ENCODE results near the gene DCLRE1C.
A peak's percentile ranks its signal among the peaks of the same experiment; 100 is the strongest.
"Not testable (repeated sequence)": the region's sequence is repeated elsewhere in the genome, so short reads cannot be mapped to it uniquely, and the experiment has no call there.

Gene DCLRE1C

DNA sequence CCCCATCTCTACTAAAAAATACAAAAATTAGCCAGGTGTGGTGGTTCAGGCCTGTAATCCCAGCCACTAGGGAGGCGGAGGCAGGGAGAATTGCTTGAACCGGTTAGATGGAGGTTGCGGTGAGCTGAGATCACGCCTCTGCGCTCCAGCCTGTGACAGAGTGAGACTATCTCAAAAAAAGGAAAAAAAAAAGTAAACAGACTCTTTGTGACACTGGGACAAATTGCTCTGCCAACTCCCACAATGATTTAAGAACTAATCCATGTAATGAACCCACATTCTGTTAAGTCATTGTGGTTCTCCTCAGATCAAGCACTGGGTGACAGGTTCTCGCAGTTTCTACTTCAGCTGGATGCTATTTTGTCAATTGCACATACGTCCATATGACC, 11.0 kb downstream of the DCLRE1C start:
- DNase-seq = not testable (repeated sequence)

DNA sequence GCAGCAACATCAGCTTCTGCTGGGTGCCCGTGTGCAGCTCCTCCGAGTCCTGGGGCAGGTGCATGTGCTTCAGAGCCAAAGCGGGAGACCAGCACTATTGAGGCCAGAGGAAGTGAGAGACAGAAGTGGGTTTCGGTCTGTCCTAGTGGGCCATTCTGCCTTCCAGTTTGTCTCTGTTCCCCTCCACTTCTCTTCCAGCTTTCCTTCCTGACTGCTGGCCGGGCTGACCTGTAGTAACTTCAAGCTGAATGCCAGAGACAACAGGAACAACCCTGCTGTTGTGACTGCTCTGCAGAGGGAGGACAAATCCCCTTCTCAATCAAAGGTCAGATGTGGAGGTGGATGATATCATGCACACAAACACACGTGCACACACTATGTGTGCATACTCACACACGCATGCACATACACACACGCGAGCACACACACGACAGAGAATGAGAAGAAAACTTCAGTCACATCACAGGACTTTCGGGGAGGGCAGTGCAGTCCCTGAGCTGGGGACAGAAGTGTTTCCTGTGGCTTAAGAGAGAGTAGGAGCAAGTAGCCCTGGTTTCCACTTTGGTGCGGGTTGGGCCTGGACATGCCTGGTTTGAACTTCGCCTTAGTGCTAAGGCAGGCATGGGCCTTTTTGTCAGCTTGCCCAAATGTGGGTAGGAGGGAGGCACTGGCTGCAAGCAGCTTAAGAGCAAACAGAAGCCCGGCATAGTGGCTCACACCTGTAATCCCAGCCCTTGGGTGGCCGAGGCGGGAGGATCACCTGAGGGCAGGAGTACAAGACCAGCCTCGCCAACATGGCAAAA, 11.5 kb downstream of the DCLRE1C start:
- DNase-seq = not testable (repeated sequence)

GRCh38 chr10:14938971-14939370, 14.9 kb downstream of the DCLRE1C start:
- not testable (repeated sequence) for DNase-seq

DNA sequence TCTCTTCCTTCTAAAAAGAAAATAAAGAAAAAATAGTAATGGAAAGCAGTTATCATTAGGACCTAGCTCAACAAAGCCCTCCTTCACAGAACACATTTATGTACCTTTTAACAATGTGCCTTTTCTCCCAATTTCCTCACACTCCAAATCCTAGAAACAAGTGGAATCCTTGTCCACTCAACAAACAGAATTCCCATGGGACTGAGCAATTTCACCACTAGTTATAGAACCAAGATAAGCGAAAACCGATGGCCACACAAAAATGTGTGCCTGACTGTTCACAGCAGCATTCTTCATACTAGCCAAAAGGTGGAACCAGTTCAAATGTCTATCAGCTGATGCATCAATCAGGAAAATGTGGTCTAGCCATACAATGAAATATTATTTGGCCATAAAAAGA, 17.3 kb downstream of the DCLRE1C start:
- DNase-seq = no peak

DNA sequence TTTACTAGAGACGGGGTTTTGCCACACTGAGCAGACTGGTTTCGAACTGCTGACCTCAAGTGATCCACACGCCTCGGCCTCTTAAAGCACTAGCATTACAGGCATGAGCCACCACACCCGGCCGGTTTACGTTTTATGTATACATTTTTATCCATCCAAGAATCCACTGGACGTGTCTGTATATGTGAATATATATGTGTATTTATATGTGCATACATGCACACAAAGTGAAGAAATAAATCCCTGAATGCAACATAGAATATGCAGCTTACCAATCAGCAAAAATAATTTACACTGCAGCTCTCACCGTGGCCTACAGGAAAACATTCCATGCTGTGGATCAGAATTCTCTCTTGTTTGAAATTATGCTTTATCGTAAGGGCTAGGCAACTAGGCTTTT, 23.3 kb downstream of the DCLRE1C start:
- no peak for DNase-seq

DNA sequence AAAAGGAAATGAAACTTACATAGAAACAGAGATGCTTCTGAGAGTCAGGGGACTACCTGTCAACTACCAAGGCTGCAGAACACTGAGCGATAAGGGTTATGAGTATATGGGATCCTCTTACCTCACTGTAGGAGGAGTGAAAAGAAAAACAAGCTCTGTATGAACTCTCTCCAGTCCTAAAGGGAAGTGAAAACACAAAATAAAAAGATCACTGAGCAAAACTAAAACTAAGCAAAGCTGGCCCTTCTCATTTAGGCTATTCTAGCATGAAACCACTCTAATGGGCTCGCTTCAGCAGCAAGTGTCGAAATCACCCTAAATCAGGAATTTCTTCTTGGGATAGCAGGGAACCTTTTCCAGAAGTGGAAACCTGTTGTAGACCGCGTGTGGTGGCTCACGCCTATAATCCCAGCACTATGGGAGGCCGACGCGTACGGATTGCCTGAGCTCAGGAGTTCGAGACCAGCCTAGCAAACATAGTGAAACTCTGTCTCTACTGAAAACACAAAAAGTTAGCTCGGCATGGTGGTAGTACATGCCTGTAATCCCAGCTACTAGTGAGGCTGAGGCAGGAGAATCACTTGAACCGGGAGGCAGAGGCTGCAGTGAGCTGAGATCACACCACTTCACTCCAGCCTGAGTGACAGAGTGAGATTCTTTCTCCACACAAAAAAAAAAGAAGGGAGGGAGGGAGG, 27.0 kb downstream of the DCLRE1C start:
- no peak for DNase-seq

DNA sequence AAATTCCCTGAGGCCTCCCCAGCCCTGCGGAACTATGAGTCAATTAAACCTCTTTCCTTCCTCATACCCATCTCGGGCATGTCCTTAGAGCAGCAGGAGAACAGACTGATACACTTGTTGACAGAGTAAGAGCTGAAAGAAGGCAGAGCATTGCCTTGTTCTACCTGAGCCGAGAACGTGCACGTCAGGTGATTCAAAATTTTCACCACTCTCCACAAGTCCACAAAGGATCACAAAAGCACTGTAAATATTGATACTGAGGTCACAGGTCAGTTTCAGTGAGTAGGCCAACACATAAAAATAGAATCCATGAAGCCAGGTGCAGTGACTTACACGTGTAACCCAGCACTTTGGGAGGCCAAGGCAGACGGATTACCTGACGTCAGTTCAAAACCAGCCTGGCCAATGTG, 27.8 kb downstream of the DCLRE1C start:
- DNase-seq = no peak

DNA sequence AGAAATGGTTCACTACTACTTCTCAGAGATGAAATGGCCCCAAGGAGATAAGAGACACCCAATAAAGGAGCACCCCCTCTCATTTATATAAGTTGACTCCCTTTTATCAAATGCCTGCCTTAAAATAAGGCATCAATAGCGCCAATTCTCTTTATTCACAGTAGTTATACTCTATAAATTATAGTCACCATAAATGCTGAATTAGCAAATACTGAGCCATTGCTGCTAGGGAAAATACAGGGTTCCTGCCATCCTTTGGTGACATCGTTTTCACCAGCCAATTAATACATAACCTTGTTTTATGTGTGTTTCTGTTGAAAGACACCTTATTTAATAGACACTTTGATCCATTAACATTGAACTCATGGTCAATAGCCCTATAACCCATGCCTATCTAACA, 28.6 kb downstream of the DCLRE1C start:
- DNase-seq = no peak

DNA sequence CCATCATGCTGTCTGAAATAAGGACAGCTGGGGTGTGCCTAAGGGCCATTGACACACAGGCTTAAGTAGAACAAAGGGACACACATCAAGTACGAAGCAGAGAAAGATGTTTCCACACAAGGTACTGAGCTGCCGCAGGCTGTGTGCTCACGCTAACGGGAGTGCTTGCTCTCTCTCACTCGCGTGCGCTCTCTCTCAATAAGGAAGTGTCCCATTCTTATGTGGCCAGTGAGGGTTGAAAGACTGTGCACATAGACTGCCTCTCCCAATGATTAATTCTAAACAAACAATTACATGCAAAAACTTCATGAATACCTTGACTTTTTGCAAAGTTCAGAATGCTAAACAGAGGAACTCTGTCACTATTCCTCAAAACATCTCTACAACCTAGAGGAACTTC, 29.9 kb downstream of the DCLRE1C start:
- DNase-seq = no peak

GRCh38 chr10:14918964-14919363, 34.9 kb downstream of the DCLRE1C start:
- DNase-seq = no peak

GRCh38 chr10:14917827-14918226, 36.1 kb downstream of the DCLRE1C start:
- DNase-seq = no peak

- no peak for DNase-seq
These were observed 37.3 kb downstream of the DCLRE1C start for GRCh38 chr10:14916600-14916999.

DNA sequence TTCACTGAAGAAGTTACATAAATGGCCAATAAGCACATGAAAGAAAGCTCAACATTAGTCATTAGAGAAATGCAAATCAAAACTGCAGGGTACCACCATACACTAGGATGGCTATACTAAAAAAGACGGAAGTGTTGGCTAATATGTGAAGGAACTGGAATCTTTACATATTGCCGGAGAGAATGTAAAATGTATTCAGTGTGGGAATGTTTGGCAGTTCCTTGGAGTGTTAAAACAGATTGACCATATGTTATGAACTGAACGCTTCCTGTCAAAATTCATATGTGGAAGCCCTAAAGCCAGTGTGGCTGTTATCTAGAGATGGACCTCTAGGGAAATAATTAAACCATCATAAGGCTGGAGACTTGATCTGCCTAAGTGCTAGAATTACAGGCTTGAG, 42.1 kb downstream of the DCLRE1C start:
- DNase-seq = no peak

DNA sequence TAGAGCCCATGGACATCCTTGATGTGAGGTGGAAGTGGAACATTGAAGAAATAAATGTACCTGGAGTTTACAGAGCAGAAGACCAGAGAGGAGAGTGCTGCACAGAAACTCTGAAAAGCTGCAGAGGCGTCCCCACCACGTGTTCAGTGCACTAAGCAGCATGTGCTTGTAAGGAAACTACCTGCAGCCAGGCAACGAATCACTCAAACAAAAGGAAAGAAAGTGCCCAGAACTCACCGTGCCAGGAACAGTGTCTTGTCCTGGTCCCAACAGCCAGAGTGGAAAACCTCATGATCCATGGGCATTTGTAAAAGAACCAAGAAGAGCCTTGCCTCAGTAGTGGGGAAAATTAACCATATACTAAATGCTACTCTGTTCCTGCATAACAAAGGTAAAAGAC, 42.9 kb downstream of the DCLRE1C start:
- DNase-seq = no peak

- no peak for DNase-seq
These were observed 44.8 kb downstream of the DCLRE1C start for GRCh38 chr10:14909101-14909500.

DNA sequence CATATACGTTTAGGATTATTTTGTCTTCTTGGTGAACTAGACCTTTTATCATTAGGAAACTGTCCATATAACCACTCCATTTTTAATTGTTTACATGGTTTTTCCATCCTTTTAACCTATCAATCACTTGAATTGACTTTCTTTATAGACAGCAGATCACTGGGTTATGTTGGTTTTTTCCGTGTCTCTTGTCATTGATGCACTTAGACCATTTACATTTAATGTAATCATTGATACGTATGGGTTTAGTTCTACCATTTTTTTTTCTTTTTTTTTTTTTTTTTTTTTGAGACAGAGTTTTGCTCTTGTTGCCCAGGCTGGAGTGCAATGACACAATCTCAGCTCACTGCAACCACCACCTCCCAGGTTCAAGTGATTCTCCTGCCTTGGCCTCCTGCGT, 46.3 kb downstream of the DCLRE1C start:
- DNase-seq = not testable (repeated sequence)

DNA sequence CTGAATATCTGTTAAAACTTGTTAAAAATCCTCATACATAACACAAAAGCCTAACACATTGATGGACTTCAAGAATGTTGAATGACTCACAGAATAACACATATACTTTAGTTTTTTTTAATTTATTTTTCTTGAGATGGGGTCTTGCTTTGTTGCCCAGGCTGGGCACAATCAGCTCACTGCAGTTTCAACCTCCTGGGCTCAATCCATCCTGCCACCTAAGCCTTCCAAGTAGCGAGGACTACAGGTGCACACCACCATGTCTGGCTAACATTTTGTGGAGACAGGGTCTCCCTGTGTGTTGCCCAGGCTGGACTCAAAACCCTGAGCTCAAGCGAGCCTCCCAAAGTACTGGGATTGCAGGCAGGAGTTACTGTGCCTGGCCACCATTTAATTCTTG, 47.1 kb downstream of the DCLRE1C start:
- DNase-seq = no peak

GRCh38 chr10:14905890-14906289, 48.0 kb downstream of the DCLRE1C start:
- peak in 1 of 5 experiments; percentile 25 for DNase-seq

GRCh38 chr10:14904864-14905263, 49.0 kb downstream of the DCLRE1C start:
- no peak for DNase-seq

DNA sequence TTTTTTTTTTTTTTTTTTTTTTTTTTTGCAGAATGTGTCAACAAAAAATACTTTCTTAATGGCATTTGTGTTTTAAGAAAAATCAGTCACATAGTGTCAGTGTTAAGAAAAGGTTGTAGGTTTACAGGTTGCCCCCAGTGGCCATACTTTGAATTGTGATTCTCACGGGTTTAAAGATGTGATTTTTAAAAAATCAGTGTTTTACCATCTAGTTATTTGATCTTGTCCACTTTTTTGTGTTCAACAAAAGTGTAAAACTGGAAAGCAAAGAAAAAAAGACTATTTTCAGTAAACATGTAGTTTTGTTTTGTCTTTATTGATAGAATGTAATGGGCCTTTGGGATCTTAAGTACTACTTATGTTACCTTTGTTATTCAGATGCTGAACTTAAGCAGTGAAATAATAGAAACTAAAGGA, 49.6 kb downstream of the DCLRE1C start:
- DNase-seq = peak in 2 of 5 experiments; percentile 9 to 62

DNA sequence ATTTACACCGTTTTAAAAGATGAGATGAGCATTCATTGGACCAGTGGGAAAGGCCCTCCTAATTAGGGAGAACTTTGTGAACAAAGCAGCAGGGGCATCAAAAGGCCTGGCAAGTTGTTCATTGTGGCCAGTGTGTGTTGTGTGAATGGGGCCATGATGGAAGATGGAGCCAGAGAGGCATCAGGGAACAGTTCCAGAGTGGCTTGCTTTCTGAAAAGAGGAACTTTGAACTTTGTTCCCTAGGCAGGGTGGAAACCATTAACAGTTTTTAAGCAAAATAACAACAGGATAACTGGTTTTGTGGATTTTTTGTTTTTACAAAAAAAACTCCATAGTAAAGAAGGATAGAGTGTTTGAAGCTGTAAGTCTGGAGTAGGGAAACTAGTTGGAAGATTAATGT, 62.7 kb downstream of the DCLRE1C start:
- DNase-seq = no peak

GRCh38 chr10:14889318-14889717, 64.6 kb downstream of the DCLRE1C start:
- peak in 1 of 5 experiments; percentile 37 for DNase-seq

DNA sequence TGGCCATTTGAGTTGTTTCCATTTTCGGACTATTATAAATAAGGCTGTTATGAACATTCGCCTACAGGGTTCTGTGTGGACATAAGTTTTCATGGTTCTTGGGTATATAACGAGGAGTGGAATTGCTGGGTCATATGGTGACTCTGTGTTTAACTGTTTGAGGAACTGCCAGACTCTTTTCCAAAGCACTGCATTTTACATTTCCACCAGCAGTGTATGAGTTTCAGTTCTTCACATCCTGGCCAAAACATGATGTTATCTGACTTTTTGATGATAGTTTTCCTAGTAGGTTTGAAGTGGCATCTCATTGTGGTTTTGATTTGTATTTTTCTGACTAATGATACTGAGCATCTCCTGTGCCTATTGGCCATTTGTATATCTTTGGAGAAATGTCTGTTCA, 69.8 kb downstream of the DCLRE1C start:
- peak in 1 of 5 experiments; percentile 67 for DNase-seq

- no peak for DNase-seq
These were observed 73.7 kb downstream of the DCLRE1C start for GRCh38 chr10:14880229-14880628.

GRCh38 chr10:14879928-14880193, 74.0 kb downstream of the DCLRE1C start:
- no peak for DNase-seq
